ENCODE results near the gene ASXL3.

The ASXL3 gene

GRCh38 chr18:33577685-33578517 lies at the start of gene ASXL3:
ASXL3 (plus strand) TSS chr18:33578219; CDS start chr18:33578632, 413 bp downstream.
- TF ChIP-seq TARDBP (IDR thresholded peaks at IDR 0.05) (peak; percentile 78), FOXM1 (IDR thresholded peaks at IDR 0.05; ENCODE audit: borderline replicate concordance) (no peak; the same call in 1 of the 2 replicates), BHLHE40 (IDR thresholded peaks at IDR 0.05; ENCODE audit: borderline replicate concordance) (no peak), CTBP1 (IDR thresholded peaks at IDR 0.05; ENCODE audit: borderline replicate concordance) (0 out of 2 replicates have a peak, but pooled peaks have one; percentile 31), FOXK2 (IDR thresholded peaks at IDR 0.05) (no peak), PKNOX1 (IDR thresholded peaks at IDR 0.05) (no peak), ARNT (IDR thresholded peaks at IDR 0.05) (no peak), L3MBTL2 (conservative IDR thresholded peaks at IDR 0.05) (peak; percentile 96), NFRKB (IDR thresholded peaks at IDR 0.05) (no peak)
- CTCF ChIA-PET = interaction anchor here (0.7 kb wide), 1 partner anchor 262 kb away, joined by 3 read pairs; no protein-coding TSS in a partner anchor
- DNase-seq (ENCODE audit: extremely low spot score) = peak; percentile 86
- POLR2A ChIA-PET = no interaction called here

DNA sequence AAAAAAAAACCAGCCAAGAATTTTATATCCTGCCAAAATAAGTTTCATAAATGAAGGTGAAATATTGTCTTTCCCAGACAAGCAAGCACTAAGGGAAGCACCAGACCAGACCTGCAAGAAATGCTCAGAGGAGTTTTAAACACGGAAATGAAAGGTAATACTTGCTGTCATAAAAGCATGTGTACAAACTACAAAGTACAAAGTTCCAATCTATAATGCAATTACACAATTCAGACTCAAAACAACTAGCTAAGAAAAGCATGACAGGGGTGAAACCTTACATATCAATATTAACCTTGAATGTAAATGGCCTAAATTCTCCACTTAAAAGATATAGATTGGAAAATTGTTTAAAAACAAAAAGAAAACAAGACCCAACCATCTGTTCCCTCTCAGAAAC lies 45.0 kb upstream of the ASXL3 start:
- TF ChIP-seq LEF1 (IDR thresholded peaks at IDR 0.05; ENCODE audit: borderline replicate concordance) (no peak), SP1 (IDR thresholded peaks at IDR 0.05) (no peak), L3MBTL2 (conservative IDR thresholded peaks at IDR 0.05) (no peak), ELF4 (IDR thresholded peaks at IDR 0.05) (no peak), ZNF384 (IDR thresholded peaks at IDR 0.05) (no peak), BHLHE40 (IDR thresholded peaks at IDR 0.05; ENCODE audit: borderline replicate concordance) (no peak), SUZ12 (IDR thresholded peaks at IDR 0.05) (no peak), FOXA1 (IDR thresholded peaks at IDR 0.05) (no peak), FOXK2 (IDR thresholded peaks at IDR 0.05) (no peak), ARNT (IDR thresholded peaks at IDR 0.05) (no peak)
- POLR2A ChIA-PET = no interaction called here
- CTCF ChIA-PET = no interaction called here
- no peak for DNase-seq (ENCODE audit: extremely low spot score)

GRCh38 chr18:33536904-33537303 lies 41.1 kb upstream of the ASXL3 start:
- ChIA-PET CTCF (no interaction called here), POLR2A (no interaction called here)
- DNase-seq (ENCODE audit: extremely low spot score) = no peak
- TF ChIP-seq LEF1 (IDR thresholded peaks at IDR 0.05; ENCODE audit: borderline replicate concordance) = no peak
- no peak for TF ChIP-seq ZNF384 (IDR thresholded peaks at IDR 0.05)
- peak; percentile 16; the same call in 1 of the 2 replicates for TF ChIP-seq PKNOX1 (IDR thresholded peaks at IDR 0.05)

DNA sequence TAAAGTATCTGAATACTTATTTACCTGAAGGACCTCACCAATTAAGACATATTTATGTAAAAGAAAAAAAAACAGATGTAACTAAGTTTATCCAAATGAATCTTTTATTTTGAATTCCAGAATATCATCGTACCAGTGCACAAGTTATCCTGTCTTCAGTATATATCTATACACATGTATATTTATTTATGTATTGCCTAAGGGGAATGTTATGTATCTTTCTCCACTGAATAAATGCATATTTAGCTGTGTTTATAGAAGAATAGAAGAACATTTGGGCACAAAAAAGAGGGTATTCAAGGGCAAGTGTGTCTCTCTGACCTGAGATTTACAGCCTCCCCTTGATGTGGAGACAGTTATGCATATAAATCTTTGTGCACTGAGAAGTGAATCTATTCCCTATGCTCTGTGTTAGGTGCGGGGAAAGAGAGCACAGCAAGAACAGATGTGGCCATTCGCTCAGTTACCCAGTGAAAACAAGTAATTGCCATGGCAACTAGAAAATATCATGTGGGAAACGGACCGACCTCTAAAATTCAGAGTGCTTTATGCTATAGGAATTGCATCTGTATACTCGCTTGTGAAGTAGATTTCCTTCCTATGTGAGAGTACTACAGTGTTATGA lies 39.5 kb upstream of the ASXL3 start:
- ChIA-PET POLR2A (no interaction called here), CTCF (no interaction called here)
- TF ChIP-seq CTBP1 (IDR thresholded peaks at IDR 0.05; ENCODE audit: borderline replicate concordance) (no peak), PKNOX1 (IDR thresholded peaks at IDR 0.05) (no peak), BHLHE40 (IDR thresholded peaks at IDR 0.05; ENCODE audit: borderline replicate concordance) (no peak), HDGF (IDR thresholded peaks at IDR 0.05; ENCODE audit: borderline replicate concordance) (no peak), FOXM1 (IDR thresholded peaks at IDR 0.05; ENCODE audit: borderline replicate concordance) (no peak), ZNF384 (IDR thresholded peaks at IDR 0.05) (no peak), ELF4 (IDR thresholded peaks at IDR 0.05) (no peak), FOXA1 (IDR thresholded peaks at IDR 0.05) (no peak), L3MBTL2 (conservative IDR thresholded peaks at IDR 0.05) (no peak), TARDBP (IDR thresholded peaks at IDR 0.05) (no peak), NFRKB (IDR thresholded peaks at IDR 0.05) (no peak), ARNT (IDR thresholded peaks at IDR 0.05) (no peak), FOXK2 (IDR thresholded peaks at IDR 0.05) (no peak), LEF1 (IDR thresholded peaks at IDR 0.05; ENCODE audit: borderline replicate concordance) (no peak), SP1 (IDR thresholded peaks at IDR 0.05) (no peak), SUZ12 (IDR thresholded peaks at IDR 0.05) (no peak)
- no peak for DNase-seq (ENCODE audit: extremely low spot score)

DNA sequence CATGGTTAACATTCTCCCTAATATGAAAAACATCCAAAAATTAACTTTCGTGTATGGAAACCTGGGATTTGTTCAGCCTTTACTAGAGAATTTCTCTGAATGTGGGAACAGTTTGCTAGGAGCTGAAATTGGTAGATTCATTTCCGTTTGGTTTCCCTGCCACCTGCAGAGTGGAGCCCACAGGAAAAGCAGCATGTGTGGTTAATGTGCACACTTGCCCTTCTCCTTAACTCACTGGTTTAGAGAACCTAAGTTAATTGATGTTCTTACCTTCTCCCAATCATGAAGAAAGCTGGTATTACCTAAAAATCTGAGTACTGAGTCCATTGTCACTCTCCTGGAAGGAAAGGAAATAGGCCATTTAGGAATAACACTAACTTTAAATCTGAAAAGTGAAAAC lies 37.6 kb upstream of the ASXL3 start:
- no peak for TF ChIP-seq ARNT (IDR thresholded peaks at IDR 0.05)
- TF ChIP-seq ELF4 (IDR thresholded peaks at IDR 0.05) = no peak
- no peak for TF ChIP-seq TARDBP (IDR thresholded peaks at IDR 0.05)
- TF ChIP-seq HDGF (IDR thresholded peaks at IDR 0.05; ENCODE audit: borderline replicate concordance) = no peak
- no peak for TF ChIP-seq BHLHE40 (IDR thresholded peaks at IDR 0.05; ENCODE audit: borderline replicate concordance)
- ChIA-PET CTCF (no interaction called here), POLR2A (no interaction called here)
- DNase-seq (ENCODE audit: extremely low spot score) = no peak

DNA sequence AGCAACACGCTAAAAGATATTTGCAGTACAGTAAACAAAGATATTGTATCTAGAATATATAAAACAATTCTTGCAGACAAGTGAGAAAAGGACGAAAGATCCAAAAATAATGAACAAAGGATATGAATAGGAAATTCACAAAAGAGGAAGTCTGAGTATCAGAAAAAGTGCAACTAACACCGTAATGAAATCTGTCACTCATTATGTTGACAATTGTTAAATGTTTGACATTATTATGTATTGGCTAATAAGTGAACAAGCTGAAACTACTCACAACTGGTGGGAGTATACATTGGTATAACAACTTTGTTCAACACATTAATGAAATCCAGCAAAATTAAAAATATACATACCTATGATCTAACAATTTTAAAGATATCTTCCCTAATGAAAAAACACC lies 36.7 kb upstream of the ASXL3 start:
- no peak for TF ChIP-seq NFRKB (IDR thresholded peaks at IDR 0.05)
- no peak for TF ChIP-seq TARDBP (IDR thresholded peaks at IDR 0.05)
- no peak for TF ChIP-seq SP1 (IDR thresholded peaks at IDR 0.05)
- TF ChIP-seq ZNF384 (IDR thresholded peaks at IDR 0.05) = no peak
- no peak for TF ChIP-seq PKNOX1 (IDR thresholded peaks at IDR 0.05)
- TF ChIP-seq L3MBTL2 (conservative IDR thresholded peaks at IDR 0.05) = no peak
- no peak for TF ChIP-seq LEF1 (IDR thresholded peaks at IDR 0.05; ENCODE audit: borderline replicate concordance)
- TF ChIP-seq ARNT (IDR thresholded peaks at IDR 0.05) = no peak
- TF ChIP-seq BHLHE40 (IDR thresholded peaks at IDR 0.05; ENCODE audit: borderline replicate concordance) = no peak
- TF ChIP-seq HDGF (IDR thresholded peaks at IDR 0.05; ENCODE audit: borderline replicate concordance) = no peak
- no peak for TF ChIP-seq CTBP1 (IDR thresholded peaks at IDR 0.05; ENCODE audit: borderline replicate concordance)
- no peak; the same call in 1 of the 2 replicates for TF ChIP-seq SUZ12 (IDR thresholded peaks at IDR 0.05)
- no peak for TF ChIP-seq ELF4 (IDR thresholded peaks at IDR 0.05)
- no peak for TF ChIP-seq FOXM1 (IDR thresholded peaks at IDR 0.05; ENCODE audit: borderline replicate concordance)
- TF ChIP-seq FOXK2 (IDR thresholded peaks at IDR 0.05) = no peak
- DNase-seq (ENCODE audit: extremely low spot score) = no peak
- ChIA-PET POLR2A (no interaction called here), CTCF (no interaction called here)
